ENCODE measurements around the gene TMEM232. TPM values are rescaled to one million over a fixed set of nuclear protein-coding genes. Genes with fewer than 3 reads are reported as not detected.

Gene TMEM232
- total and polyA plus RNA-seq, 2 of the 4 experiments (the other 2 are of a cell fraction), result 0.17 to 0.36 TPM

DNA sequence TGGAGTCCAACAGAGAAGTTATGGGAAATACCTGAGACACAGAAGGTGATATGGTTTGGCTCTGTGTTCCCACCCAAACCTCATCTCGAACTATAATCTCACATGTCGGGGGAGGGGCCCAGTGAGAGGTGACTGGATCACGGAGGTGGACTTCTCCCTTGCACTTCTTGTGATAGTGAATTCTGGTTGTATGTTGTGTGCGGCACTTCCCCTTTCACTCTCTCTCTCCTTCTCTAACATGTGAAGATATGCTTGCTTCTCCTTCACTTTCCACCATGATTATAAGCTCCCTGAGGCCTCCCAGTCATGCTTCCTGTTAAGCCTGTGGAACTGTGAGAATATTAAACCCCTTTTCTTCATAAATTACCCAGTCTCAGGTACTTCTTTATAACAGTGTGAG is 96.1 kb downstream of the TMEM232 start:
- Histone ChIP-seq H3K4me2 (ENCODE audit: low read depth, low read length) (no peak overlapping the region), H3K18ac (ENCODE audit: low read depth, low read length) (no peak overlapping the region), H3K56ac (ENCODE audit: extremely low read depth, insufficient read depth, low read length) (no peak overlapping the region), H3K79me1 (ENCODE audit: low read depth in 1 of 2, low read length in 2 of 2) (no peaks in the 10 kb centered on the region), H3K14ac (replicated peaks; ENCODE audit: low read depth, low read length) (no peak overlapping the region), H2AK9ac (replicated peaks; ENCODE audit: low read depth, low read length, poor library complexity) (no peak overlapping the region), H3K4me1 (ENCODE audit: control insufficient read depth, insufficient read depth, low read length) (no peaks in the 10 kb centered on the region), H3K4ac (ENCODE audit: low read depth, low read length) (no peak overlapping the region), H3K4me3 (ENCODE audit: insufficient read depth, low read depth, low read length) (no peak overlapping the region), H2AK5ac (ENCODE audit: low read depth, low read length) (no peak overlapping the region), H4K5ac (ENCODE audit: low read depth, low read length) (no peak overlapping the region), H2AFZ (replicated peaks; ENCODE audit: low read length, poor library complexity) (no peak overlapping the region), H3K23ac (ENCODE audit: low read depth, low read length) (no peak overlapping the region), H2BK20ac (ENCODE audit: low read depth, low read length) (no peak overlapping the region), H3K9me1 (ENCODE audit: insufficient read depth, low read length) (no peaks in the 10 kb centered on the region), H2BK120ac (ENCODE audit: low read depth, low read length) (no peak overlapping the region), H4K91ac (ENCODE audit: insufficient read depth, low read depth, low read length) (no peak overlapping the region), H3K27me3 (ENCODE audit: control insufficient read depth, insufficient read depth, low read length) (no peaks in the 10 kb centered on the region; the same call in 1 of the 2 replicates), H4K8ac (ENCODE audit: low read depth in 2 of 2, low read length in 2 of 2) (no peak overlapping the region), H3K27ac (ENCODE audit: insufficient read depth, low read length) (no peak overlapping the region), H3K36me3 (ENCODE audit: control insufficient read depth, insufficient read depth, low read length) (no peaks in the 10 kb centered on the region), H2BK15ac (ENCODE audit: low read depth, low read length) (no peak overlapping the region), H4K20me1 (ENCODE audit: insufficient read depth, low read length) (no peaks in the 10 kb centered on the region), H3K9ac (ENCODE audit: low read depth, low read length) (no peak overlapping the region), H2BK5ac (ENCODE audit: low read depth, low read length, poor library complexity, severe bottlenecking) (no peak overlapping the region), H3K9me3 (ENCODE audit: control insufficient read depth, insufficient read depth, low read length) (no peaks in the 10 kb centered on the region)
- dilution Hi-C loops (cut with HindIII; ENCODE audit: low sequenced_read_pairs, unreplicated experiment), result no loop called here
- no peak for DNase-seq
- POLR2A ChIA-PET (ENCODE audit: unreplicated experiment), result no interaction called here
- no CpG with 5 or more reads among the region's 4 CpGs for WGBS, 2 experiments (ENCODE audit: extremely low coverage in 2 of 2, insufficient read length in 1 of 2)
- CTCF ChIA-PET, result no interaction called here
- TF ChIP-seq MAFK (IDR thresholded peaks at IDR 0.05; ENCODE audit: low read depth, low read length), result no peak
- no peak for TF ChIP-seq BHLHE40 (IDR thresholded peaks at IDR 0.05; ENCODE audit: low read depth, low read length)
- no peak for TF ChIP-seq RFX5 (IDR thresholded peaks at IDR 0.05; ENCODE audit: low read depth, low read length)
- TF ChIP-seq RAD21 (IDR thresholded peaks at IDR 0.05; ENCODE audit: low read length), result no peak
- TF ChIP-seq MAZ (IDR thresholded peaks at IDR 0.05; ENCODE audit: borderline replicate concordance, low read depth, low read length), result no peak
- TF ChIP-seq CHD1 (IDR thresholded peaks at IDR 0.05; ENCODE audit: low read depth, low read length), result no peak
- TF ChIP-seq, protein P1, sequence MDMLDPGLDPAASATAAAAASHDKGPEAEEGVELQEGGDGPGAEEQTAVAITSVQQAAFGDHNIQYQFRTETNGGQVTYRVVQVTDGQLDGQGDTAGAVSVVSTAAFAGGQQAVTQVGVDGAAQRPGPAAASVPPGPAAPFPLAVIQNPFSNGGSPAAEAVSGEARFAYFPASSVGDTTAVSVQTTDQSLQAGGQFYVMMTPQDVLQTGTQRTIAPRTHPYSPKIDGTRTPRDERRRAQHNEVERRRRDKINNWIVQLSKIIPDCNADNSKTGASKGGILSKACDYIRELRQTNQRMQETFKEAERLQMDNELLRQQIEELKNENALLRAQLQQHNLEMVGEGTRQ (IDR thresholded peaks at IDR 0.05; ENCODE audit: low read depth, low read length), result no peak
- TF ChIP-seq, protein P2, sequence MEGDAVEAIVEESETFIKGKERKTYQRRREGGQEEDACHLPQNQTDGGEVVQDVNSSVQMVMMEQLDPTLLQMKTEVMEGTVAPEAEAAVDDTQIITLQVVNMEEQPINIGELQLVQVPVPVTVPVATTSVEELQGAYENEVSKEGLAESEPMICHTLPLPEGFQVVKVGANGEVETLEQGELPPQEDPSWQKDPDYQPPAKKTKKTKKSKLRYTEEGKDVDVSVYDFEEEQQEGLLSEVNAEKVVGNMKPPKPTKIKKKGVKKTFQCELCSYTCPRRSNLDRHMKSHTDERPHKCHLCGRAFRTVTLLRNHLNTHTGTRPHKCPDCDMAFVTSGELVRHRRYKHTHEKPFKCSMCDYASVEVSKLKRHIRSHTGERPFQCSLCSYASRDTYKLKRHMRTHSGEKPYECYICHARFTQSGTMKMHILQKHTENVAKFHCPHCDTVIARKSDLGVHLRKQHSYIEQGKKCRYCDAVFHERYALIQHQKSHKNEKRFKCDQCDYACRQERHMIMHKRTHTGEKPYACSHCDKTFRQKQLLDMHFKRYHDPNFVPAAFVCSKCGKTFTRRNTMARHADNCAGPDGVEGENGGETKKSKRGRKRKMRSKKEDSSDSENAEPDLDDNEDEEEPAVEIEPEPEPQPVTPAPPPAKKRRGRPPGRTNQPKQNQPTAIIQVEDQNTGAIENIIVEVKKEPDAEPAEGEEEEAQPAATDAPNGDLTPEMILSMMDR (conservative IDR thresholded peaks at IDR 0.05; ENCODE audit: low read depth, low read length), result no peak
- TF ChIP-seq FOS (IDR thresholded peaks at IDR 0.05; ENCODE audit: low read depth, low read length), result no peak
- no peak for TF ChIP-seq POLR2A (IDR thresholded peaks at IDR 0.05; ENCODE audit: low read depth, low read length)
- TF ChIP-seq, protein P3, sequence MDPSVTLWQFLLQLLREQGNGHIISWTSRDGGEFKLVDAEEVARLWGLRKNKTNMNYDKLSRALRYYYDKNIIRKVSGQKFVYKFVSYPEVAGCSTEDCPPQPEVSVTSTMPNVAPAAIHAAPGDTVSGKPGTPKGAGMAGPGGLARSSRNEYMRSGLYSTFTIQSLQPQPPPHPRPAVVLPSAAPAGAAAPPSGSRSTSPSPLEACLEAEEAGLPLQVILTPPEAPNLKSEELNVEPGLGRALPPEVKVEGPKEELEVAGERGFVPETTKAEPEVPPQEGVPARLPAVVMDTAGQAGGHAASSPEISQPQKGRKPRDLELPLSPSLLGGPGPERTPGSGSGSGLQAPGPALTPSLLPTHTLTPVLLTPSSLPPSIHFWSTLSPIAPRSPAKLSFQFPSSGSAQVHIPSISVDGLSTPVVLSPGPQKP (IDR thresholded peaks at IDR 0.05; ENCODE audit: borderline replicate concordance, low read depth, low read length), result no peak
- no peak for TF ChIP-seq RCOR1 (IDR thresholded peaks at IDR 0.05; ENCODE audit: insufficient replicate concordance, low read length)
- TF ChIP-seq MXI1 (IDR thresholded peaks at IDR 0.05; ENCODE audit: borderline replicate concordance, low read depth, low read length), result no peak
- TF ChIP-seq CEBPB (IDR thresholded peaks at IDR 0.05; ENCODE audit: low read depth, low read length), result no peak
- no peak for TF ChIP-seq SMC3 (IDR thresholded peaks at IDR 0.05; ENCODE audit: low read depth, low read length)
- TF ChIP-seq NFE2L2 (IDR thresholded peaks at IDR 0.05; ENCODE audit: low read depth, low read length), result no peak
- no TSS peak for BruUV-seq (replicated peaks)
- no peak for ATAC-seq (ENCODE audit: low read depth)
- intact Hi-C loops (cut with micrococcal nuclease), result no loop called here
- in situ Hi-C loops (cut with MboI; ENCODE audit: low sequenced_read_pairs), result no loop called here
